Stimulated activated CD4-positive, alpha-beta T cell treated with anti-CD3 and anti-CD28 coated beads, Interleukin-1b, Interleukin-23, amount 100 ng/mL, for 24 hours (primary cell): ENCODE results near the gene LRRC45.

Experiments used
- DNase-seq, 4 experiments: peaks; one replicate each; pipeline ENCODE4 v3.0.0-alpha.2; 2020; ENCODE audit warnings: low read depth in 4 of 4, low spot score in 1 of 4

The LRRC45 gene

GRCh38 chr17:81993729-81994592, 29.1 kb upstream of the LRRC45 start:
- no peak for DNase-seq

- DNase-seq = no peak
Observed at GRCh38 chr17:81994593-81995462, 28.3 kb upstream of the LRRC45 start.

- no peak for DNase-seq
Observed at GRCh38 chr17:81995463-81996231, 27.5 kb upstream of the LRRC45 start.

GRCh38 chr17:81996232-81996756, 26.8 kb upstream of the LRRC45 start:
- DNase-seq = no peak

GRCh38 chr17:81996757-81997441, 26.2 kb upstream of the LRRC45 start:
- no peak for DNase-seq

GRCh38 chr17:81998212-81998611, 24.9 kb upstream of the LRRC45 start:
- no peak for DNase-seq

GRCh38 chr17:81998691-81999438, 24.2 kb upstream of the LRRC45 start:
- no peak for DNase-seq

GRCh38 chr17:81999587-81999975, 23.5 kb upstream of the LRRC45 start:
- DNase-seq = no peak

- no peak for DNase-seq
Observed at GRCh38 chr17:81999976-82000802, 22.9 kb upstream of the LRRC45 start.

- no peak for DNase-seq
Observed at GRCh38 chr17:82000803-82001570, 22.1 kb upstream of the LRRC45 start.

- DNase-seq = no peak
Observed at GRCh38 chr17:82001571-82002056, 21.5 kb upstream of the LRRC45 start.

GRCh38 chr17:82003411-82004381, 19.4 kb upstream of the LRRC45 start:
- peak in 1 of 4 experiments; percentile 32 for DNase-seq

- no peak for DNase-seq
Observed at GRCh38 chr17:82004517-82005455, 18.3 kb upstream of the LRRC45 start.

- DNase-seq = no peak
Observed at GRCh38 chr17:82005701-82006348, 17.3 kb upstream of the LRRC45 start.
